Tibial nerve (tissue), 4 donors: ENCODE measurements around the gene PPP2R1B.

Experiments
- CTCF ChIP-seq, 5 experiments: fragments of 200-600 bp in 3 of 5; fragments of 450-650 bp in 2 of 5; sonication (generic) in 3 of 5; IDR thresholded peaks; one replicate each; pipeline ENCODE4 v1.5.1; 2016 to 2019; ENCODE audit warnings: antibody characterized with exemption in 5 of 5, mild to moderate bottlenecking in 3 of 5, moderate library complexity in 2 of 5
- EP300 ChIP-seq, 2 donors: sonication (generic); formaldehyde crosslinking; IDR thresholded peaks; one replicate each; pipeline ENCODE4 v1.6.1; 2017; ENCODE audit warnings: antibody characterized with exemption in 2 of 2, mild to moderate bottlenecking in 1 of 2

GRCh38 chr11:111808834-111809233, 42.6 kb upstream of the PPP2R1B start:
- TF ChIP-seq CTCF (IDR thresholded peaks at IDR 0.05) (no peak), EP300 (IDR thresholded peaks at IDR 0.05) (no peak)
